Adrenal gland (tissue), 5 donors: ENCODE data around the gene SH3YL1.

Source experiments
- POLR2A ChIP-seq, 2 donors: fragments of 450-650 bp; IDR thresholded peaks; one replicate each; pipeline ENCODE4 v1.6.1; 2017; ENCODE audit warnings: antibody characterized with exemption in 2 of 2, mild to moderate bottlenecking in 2 of 2, moderate library complexity in 1 of 2
- TF ChIP-seq, protein P1 (sequence below), 6 experiments: fragments of 450-650 bp in 4 of 6; fragments of 200-600 bp in 2 of 6; sonication (generic) in 1 of 6; IDR thresholded peaks; 1 replicate in 5 of 6; 2 replicates in 1 of 6; pipeline versions ENCODE4 v1.5.1 to v1.8.0; 2016 to 2021; ENCODE audit warnings: antibody characterized with exemption in 6 of 6, mild to moderate bottlenecking in 2 of 6, moderate library complexity in 1 of 6
- donor health status: DM: no; HTN: no; CAD: no.

GRCh38 chr2:191311-192190 lies 72.3 kb downstream of the SH3YL1 start:
- TF ChIP-seq, protein P1, sequence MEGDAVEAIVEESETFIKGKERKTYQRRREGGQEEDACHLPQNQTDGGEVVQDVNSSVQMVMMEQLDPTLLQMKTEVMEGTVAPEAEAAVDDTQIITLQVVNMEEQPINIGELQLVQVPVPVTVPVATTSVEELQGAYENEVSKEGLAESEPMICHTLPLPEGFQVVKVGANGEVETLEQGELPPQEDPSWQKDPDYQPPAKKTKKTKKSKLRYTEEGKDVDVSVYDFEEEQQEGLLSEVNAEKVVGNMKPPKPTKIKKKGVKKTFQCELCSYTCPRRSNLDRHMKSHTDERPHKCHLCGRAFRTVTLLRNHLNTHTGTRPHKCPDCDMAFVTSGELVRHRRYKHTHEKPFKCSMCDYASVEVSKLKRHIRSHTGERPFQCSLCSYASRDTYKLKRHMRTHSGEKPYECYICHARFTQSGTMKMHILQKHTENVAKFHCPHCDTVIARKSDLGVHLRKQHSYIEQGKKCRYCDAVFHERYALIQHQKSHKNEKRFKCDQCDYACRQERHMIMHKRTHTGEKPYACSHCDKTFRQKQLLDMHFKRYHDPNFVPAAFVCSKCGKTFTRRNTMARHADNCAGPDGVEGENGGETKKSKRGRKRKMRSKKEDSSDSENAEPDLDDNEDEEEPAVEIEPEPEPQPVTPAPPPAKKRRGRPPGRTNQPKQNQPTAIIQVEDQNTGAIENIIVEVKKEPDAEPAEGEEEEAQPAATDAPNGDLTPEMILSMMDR (IDR thresholded peaks at IDR 0.05) = no peak
- TF ChIP-seq POLR2A (IDR thresholded peaks at IDR 0.05) = no peak
